MM.1S (cell line): ENCODE results near the gene STXBP6.

Experiments used
- DNase-seq: peaks from one replicate; pipeline ENCODE4 v3.0.0-alpha.2; 2015
- H2AFZ ChIP-seq: fragments of 300-600 bp; sonication (generic); 2 replicates; pipeline ENCODE4 v1.6.0; 2016; ENCODE audit warnings: antibody characterized with exemption, low read length
- H3F3A ChIP-seq: fragments of 300-600 bp; sonication (generic); 2 replicates; pipeline ENCODE4 v1.6.1; 2016; ENCODE audit warnings: mild to moderate bottlenecking, antibody characterized with exemption, low read length, moderate library complexity, mixed read lengths; ENCODE audit not compliant: insufficient read depth
- H3K27ac ChIP-seq: fragments of 300-600 bp; sonication (generic); 2 replicates; pipeline ENCODE4 v1.5.1; 2016; ENCODE audit warnings: mild to moderate bottlenecking, low read length
- H3K27me3 ChIP-seq: fragments of 300-600 bp; sonication (generic); replicated peaks from 2 replicates; pipeline ENCODE4 v1.6.0; 2016; ENCODE audit warnings: low read length; ENCODE audit not compliant: insufficient read depth
- H3K36me3 ChIP-seq: fragments of 300-600 bp; sonication (generic); replicated peaks from 2 replicates; pipeline ENCODE4 v1.6.1; 2016; ENCODE audit warnings: mild to moderate bottlenecking, low read length, mixed read lengths; ENCODE audit not compliant: insufficient read depth
- H3K4me1 ChIP-seq: fragments of 300-600 bp; sonication (generic); 2 replicates; pipeline ENCODE4 v1.6.1; 2016; ENCODE audit warnings: low read length, mixed read lengths
- H3K4me2 ChIP-seq: fragments of 300-600 bp; sonication (generic); 2 replicates; pipeline ENCODE4 v1.6.0; 2016; ENCODE audit warnings: low read depth, low read length
- H3K4me3 ChIP-seq: fragments of 300-600 bp; sonication (generic); 2 replicates; pipeline ENCODE4 v1.5.1; 2016; ENCODE audit warnings: low read length, mixed read lengths
- H3K79me2 ChIP-seq: fragments of 300-600 bp; sonication (generic); 2 replicates; pipeline ENCODE4 v1.6.1; 2016; ENCODE audit warnings: mixed run types, low read length, mixed read lengths
- H3K9ac ChIP-seq: fragments of 300-600 bp; sonication (generic); 2 replicates; pipeline ENCODE4 v1.6.1; 2016; ENCODE audit warnings: low read length, mixed read lengths
- H3K9me2 ChIP-seq: fragments of 300-600 bp; sonication (generic); replicated peaks from 2 replicates; pipeline ENCODE4 v1.6.1; 2016; ENCODE audit warnings: mild to moderate bottlenecking, low read length, mixed read lengths; ENCODE audit not compliant: insufficient read depth
- H3K9me3 ChIP-seq: fragments of 300-600 bp; sonication (generic); replicated peaks from 2 replicates; pipeline ENCODE4 v1.6.1; 2016; ENCODE audit warnings: mild to moderate bottlenecking, low read length, mixed read lengths; ENCODE audit not compliant: insufficient read depth
- H4K20me1 ChIP-seq: fragments of 300-600 bp; sonication (generic); 2 replicates; pipeline ENCODE4 v1.6.1; 2016; ENCODE audit warnings: mild to moderate bottlenecking, low read length, moderate library complexity, mixed read lengths; ENCODE audit not compliant: insufficient read depth
- EZH2 ChIP-seq: fragments of 300-600 bp; sonication (generic); optimal IDR thresholded peaks from 2 replicates; pipeline ENCODE3; 2017; ENCODE audit warnings: low read depth, mild to moderate bottlenecking, antibody characterized with exemption, low read length, mixed read lengths
- EZH2phosphoT487 ChIP-seq: fragments of 300-600 bp; sonication (generic); IDR thresholded peaks from 2 replicates; pipeline ENCODE4 v1.6.1; 2018; ENCODE audit warnings: antibody characterized with exemption, low read length
- TF ChIP-seq, protein P1 (sequence below): fragments of 300-600 bp; sonication (generic); IDR thresholded peaks from 2 replicates; pipeline ENCODE4 v1.5.1; 2016; ENCODE audit warnings: antibody characterized with exemption, low read length, mixed read lengths

Gene STXBP6

DNA sequence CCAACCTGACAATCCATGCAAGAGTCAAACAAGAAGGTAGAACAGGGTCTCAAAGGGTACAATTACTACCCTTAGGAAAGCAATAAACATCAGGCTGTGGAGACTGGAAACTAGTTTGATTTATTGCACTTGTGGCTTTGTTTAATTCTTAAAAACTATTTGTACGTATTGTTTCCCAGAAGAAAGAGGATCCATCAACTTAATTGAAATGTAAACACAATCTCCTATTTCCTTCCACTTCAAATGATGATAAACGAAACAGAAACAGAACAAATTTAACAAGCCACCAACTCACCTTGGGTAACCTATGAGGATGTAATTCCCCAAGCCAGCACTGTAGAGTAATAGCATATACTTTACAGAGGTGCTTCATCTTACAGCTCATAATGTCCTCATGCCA lies 8.0 kb downstream of the STXBP6 start:
- Histone ChIP-seq H3K4me1 (no peaks in the 10 kb centered on the region), H3F3A (no peaks in the 10 kb centered on the region), H3K27me3 (no peaks in the 10 kb centered on the region), H3K36me3 (no peaks in the 10 kb centered on the region), H3K27ac (no peak overlapping the region), H3K9me3 (no peaks in the 10 kb centered on the region), H3K9me2 (no peaks in the 10 kb centered on the region), H2AFZ (no peak overlapping the region), H3K4me3 (no peak overlapping the region), H3K79me2 (no peaks in the 10 kb centered on the region), H3K4me2 (no peak overlapping the region), H3K9ac (no peak overlapping the region), H4K20me1 (no peaks in the 10 kb centered on the region)
- no peak for TF ChIP-seq EZH2
- no peak for DNase-seq

DNA sequence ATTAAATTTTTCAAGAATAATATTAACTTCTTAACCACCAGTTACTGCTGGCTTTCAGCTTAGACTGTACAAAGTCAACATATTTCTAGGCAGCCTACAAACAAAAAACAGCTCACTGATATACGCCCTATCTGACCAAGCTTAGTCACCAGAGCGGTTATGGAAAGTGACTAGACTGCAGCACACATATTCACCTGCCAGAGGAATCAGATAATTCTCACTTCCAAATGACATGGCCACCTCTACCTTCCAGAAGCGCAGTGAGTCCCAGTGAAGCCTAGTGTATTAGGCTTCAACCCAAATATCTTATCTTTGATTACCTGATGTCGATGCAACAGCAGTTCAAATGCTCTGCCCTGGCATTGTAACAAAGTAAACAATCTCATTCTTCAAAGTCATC lies 8.5 kb downstream of the STXBP6 start:
- Histone ChIP-seq H3K9me3 (no peaks in the 10 kb centered on the region), H3K4me2 (no peak overlapping the region), H3K9ac (no peak overlapping the region), H3K4me1 (no peaks in the 10 kb centered on the region), H4K20me1 (no peaks in the 10 kb centered on the region), H2AFZ (no peak overlapping the region), H3K4me3 (no peak overlapping the region), H3F3A (no peaks in the 10 kb centered on the region), H3K36me3 (no peaks in the 10 kb centered on the region), H3K9me2 (no peaks in the 10 kb centered on the region), H3K27me3 (no peaks in the 10 kb centered on the region), H3K27ac (no peak overlapping the region), H3K79me2 (no peaks in the 10 kb centered on the region)
- no peak for DNase-seq
- TF ChIP-seq EZH2 (no peak), EZH2phosphoT487 (no peak)
- TF ChIP-seq, protein P1, sequence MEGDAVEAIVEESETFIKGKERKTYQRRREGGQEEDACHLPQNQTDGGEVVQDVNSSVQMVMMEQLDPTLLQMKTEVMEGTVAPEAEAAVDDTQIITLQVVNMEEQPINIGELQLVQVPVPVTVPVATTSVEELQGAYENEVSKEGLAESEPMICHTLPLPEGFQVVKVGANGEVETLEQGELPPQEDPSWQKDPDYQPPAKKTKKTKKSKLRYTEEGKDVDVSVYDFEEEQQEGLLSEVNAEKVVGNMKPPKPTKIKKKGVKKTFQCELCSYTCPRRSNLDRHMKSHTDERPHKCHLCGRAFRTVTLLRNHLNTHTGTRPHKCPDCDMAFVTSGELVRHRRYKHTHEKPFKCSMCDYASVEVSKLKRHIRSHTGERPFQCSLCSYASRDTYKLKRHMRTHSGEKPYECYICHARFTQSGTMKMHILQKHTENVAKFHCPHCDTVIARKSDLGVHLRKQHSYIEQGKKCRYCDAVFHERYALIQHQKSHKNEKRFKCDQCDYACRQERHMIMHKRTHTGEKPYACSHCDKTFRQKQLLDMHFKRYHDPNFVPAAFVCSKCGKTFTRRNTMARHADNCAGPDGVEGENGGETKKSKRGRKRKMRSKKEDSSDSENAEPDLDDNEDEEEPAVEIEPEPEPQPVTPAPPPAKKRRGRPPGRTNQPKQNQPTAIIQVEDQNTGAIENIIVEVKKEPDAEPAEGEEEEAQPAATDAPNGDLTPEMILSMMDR: no peak

GRCh38 chr14:25039933-25040332 lies 10.0 kb downstream of the STXBP6 start:
- TF ChIP-seq EZH2phosphoT487 (no peak), EZH2 (no peak)
- TF ChIP-seq, protein P1: no peak
- no peak overlapping the region for H2AFZ ChIP-seq
- no peaks in the 10 kb centered on the region for H3K27me3 ChIP-seq
- no peaks in the 10 kb centered on the region for H4K20me1 ChIP-seq
- DNase-seq: no peak
- H3K4me3 ChIP-seq: no peak overlapping the region
- H3K4me1 ChIP-seq: no peaks in the 10 kb centered on the region
- no peaks in the 10 kb centered on the region for H3F3A ChIP-seq
- H3K36me3 ChIP-seq: no peaks in the 10 kb centered on the region
- H3K79me2 ChIP-seq: no peaks in the 10 kb centered on the region
- no peaks in the 10 kb centered on the region for H3K9me2 ChIP-seq
- H3K9me3 ChIP-seq: no peaks in the 10 kb centered on the region
- H3K9ac ChIP-seq: no peak overlapping the region
- H3K27ac ChIP-seq: no peak overlapping the region
- H3K4me2 ChIP-seq: no peak overlapping the region

GRCh38 chr14:25038044-25038668 lies 11.8 kb downstream of the STXBP6 start:
- Histone ChIP-seq H3K79me2 (no peaks in the 10 kb centered on the region), H2AFZ (no peak overlapping the region), H4K20me1 (no peaks in the 10 kb centered on the region), H3K4me3 (no peak overlapping the region), H3K4me2 (no peak overlapping the region), H3K36me3 (no peaks in the 10 kb centered on the region), H3F3A (no peaks in the 10 kb centered on the region), H3K9ac (no peak overlapping the region), H3K9me2 (no peaks in the 10 kb centered on the region), H3K4me1 (no peaks in the 10 kb centered on the region), H3K27ac (no peak overlapping the region), H3K27me3 (no peaks in the 10 kb centered on the region), H3K9me3 (no peaks in the 10 kb centered on the region)
- no peak for DNase-seq
- TF ChIP-seq EZH2phosphoT487 (no peak), EZH2 (no peak)
- TF ChIP-seq, protein P1: no peak
